Sigmoid colon (tissue), 4 donors: Measurements from ENCODE around the gene RIOK1.

Experiments
- EP300 ChIP-seq, 4 donors: sonication (generic); formaldehyde crosslinking; IDR thresholded peaks; one replicate each; pipeline ENCODE4 v1.6.1; 2017; ENCODE audit warnings: antibody characterized with exemption in 4 of 4
- TF ChIP-seq, protein P1 (sequence below), 4 experiments: fragments of 450-650 bp in 3 of 4; fragments of 200-600 bp in 1 of 4; IDR thresholded peaks; one replicate each; pipeline ENCODE4 v1.5.1; 2016 to 2019; ENCODE audit warnings: antibody characterized with exemption in 4 of 4, mild to moderate bottlenecking in 3 of 4, moderate library complexity in 2 of 4

DNA sequence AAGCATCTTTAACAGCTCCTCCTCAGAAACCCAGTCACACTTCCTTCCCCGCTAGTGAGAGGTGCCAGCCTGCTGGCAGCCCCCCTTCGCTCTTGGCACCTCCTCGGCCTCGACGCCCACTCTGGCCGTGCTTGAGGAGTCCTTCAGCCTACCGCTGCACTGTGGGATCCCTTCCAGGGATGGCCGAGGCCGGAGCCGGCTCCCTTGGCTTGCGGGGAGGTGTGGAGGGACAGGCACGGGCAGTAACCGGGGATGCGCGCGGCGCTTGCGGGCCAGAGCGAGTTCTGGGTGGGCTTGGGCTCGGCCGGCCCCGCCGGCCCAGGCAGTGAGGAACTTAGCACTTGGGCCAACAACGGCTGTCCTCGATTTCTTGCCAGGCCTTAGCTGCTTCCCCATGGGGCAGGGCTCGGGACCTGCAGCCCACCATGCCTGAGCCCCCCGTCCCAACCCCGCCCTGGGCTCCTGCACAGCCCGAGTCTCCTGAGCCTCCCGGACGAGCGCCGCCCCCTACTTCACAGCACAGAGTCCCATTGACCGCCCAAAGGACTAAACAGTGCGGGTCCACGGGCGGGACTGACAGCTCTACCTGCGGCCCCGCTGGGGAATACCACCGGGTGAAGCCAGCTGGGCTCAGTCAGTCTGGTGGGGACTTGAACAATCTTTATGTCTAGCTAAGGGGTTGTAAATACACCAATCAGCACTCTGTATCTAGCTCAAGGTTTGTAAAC, 51.6 kb downstream of the RIOK1 start:
- no peak for TF ChIP-seq EP300 (IDR thresholded peaks at IDR 0.05)
- TF ChIP-seq, protein P1, sequence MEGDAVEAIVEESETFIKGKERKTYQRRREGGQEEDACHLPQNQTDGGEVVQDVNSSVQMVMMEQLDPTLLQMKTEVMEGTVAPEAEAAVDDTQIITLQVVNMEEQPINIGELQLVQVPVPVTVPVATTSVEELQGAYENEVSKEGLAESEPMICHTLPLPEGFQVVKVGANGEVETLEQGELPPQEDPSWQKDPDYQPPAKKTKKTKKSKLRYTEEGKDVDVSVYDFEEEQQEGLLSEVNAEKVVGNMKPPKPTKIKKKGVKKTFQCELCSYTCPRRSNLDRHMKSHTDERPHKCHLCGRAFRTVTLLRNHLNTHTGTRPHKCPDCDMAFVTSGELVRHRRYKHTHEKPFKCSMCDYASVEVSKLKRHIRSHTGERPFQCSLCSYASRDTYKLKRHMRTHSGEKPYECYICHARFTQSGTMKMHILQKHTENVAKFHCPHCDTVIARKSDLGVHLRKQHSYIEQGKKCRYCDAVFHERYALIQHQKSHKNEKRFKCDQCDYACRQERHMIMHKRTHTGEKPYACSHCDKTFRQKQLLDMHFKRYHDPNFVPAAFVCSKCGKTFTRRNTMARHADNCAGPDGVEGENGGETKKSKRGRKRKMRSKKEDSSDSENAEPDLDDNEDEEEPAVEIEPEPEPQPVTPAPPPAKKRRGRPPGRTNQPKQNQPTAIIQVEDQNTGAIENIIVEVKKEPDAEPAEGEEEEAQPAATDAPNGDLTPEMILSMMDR (IDR thresholded peaks at IDR 0.05): no peak
